ENCODE measurements around the gene TP53RK. TPM values are rescaled to one million over a fixed set of nuclear protein-coding genes. Genes with fewer than 3 reads are reported as not detected.

TP53RK gene
- total and polyA plus RNA-seq, 2 of the 13 experiments (the other 11 are each of a cell fraction or from before 2014, with no cell fraction given), result 12.9 to 25.5 TPM

GRCh38 chr20:46649965-46650542 is 39.2 kb downstream of the TP53RK start (continued):
- TF ChIP-seq JUND (CRISPR knock-in tag; IDR thresholded peaks at IDR 0.05) (0 out of 2 replicates have a peak, but pooled peaks have one; percentile 12), HBP1 (CRISPR knock-in tag; IDR thresholded peaks at IDR 0.05; ENCODE audit: low read depth) (no peak), CERS6 (CRISPR knock-in tag; IDR thresholded peaks at IDR 0.05) (no peak), NONO (IDR thresholded peaks at IDR 0.05) (no peak), NONO (CRISPR knock-in tag; conservative IDR thresholded peaks at IDR 0.05) (no peak), MZF1 (CRISPR knock-in tag; IDR thresholded peaks at IDR 0.05; ENCODE audit: borderline replicate concordance) (no peak), ZNF513 (CRISPR knock-in tag; conservative IDR thresholded peaks at IDR 0.05) (no peak), MED1 (CRISPR knock-in tag; IDR thresholded peaks at IDR 0.05) (no peak), IRF2 (CRISPR knock-in tag; IDR thresholded peaks at IDR 0.05) (no peak), ETV6 (CRISPR knock-in tag; conservative IDR thresholded peaks at IDR 0.05) (no peak), HIVEP1 (CRISPR knock-in tag; IDR thresholded peaks at IDR 0.05) (no peak), STAG1 (CRISPR knock-in tag; IDR thresholded peaks at IDR 0.05) (peak; percentile 30; the same call in 1 of the 2 replicates), NFAT5 (CRISPR knock-in tag; IDR thresholded peaks at IDR 0.05) (no peak), ARNT (IDR thresholded peaks at IDR 0.05) (no peak), AKNA (CRISPR knock-in tag; IDR thresholded peaks at IDR 0.05; ENCODE audit: borderline replicate concordance) (no peak), ZFP90 (CRISPR knock-in tag; IDR thresholded peaks at IDR 0.05; ENCODE audit: borderline replicate concordance) (no peak)

All from HepG2 (cell line).